ENCODE data around the gene HOOK1.

- TF ChIP-seq GATA2 (IDR thresholded peaks at IDR 0.05; ENCODE audit: low read depth, low read length) = no peak
- no peak for TF ChIP-seq GATA3 (IDR thresholded peaks at IDR 0.05; ENCODE audit: low read depth, low read length)
Measured at GRCh38 chr1:59871746-59872145, 57.0 kb downstream of the HOOK1 start.
